CD4-positive, alpha-beta T cell treated with Interleukin-21 for 1 hour (primary cell): Measurements from ENCODE around the gene F5.
A peak's percentile ranks its signal among the peaks of the same experiment; 100 is the strongest.
"Not testable (repeated sequence)": the region's sequence is repeated elsewhere in the genome, so short reads cannot be mapped to it uniquely, and the experiment has no call there.

Experiments used
- DNase-seq: peaks from one replicate; pipeline ENCODE4 v3.0.0-alpha.2; 2020

F5 gene

GRCh38 chr1:169508432-169509338 lies 77.6 kb downstream of the F5 start:
- DNase-seq, result no peak

DNA sequence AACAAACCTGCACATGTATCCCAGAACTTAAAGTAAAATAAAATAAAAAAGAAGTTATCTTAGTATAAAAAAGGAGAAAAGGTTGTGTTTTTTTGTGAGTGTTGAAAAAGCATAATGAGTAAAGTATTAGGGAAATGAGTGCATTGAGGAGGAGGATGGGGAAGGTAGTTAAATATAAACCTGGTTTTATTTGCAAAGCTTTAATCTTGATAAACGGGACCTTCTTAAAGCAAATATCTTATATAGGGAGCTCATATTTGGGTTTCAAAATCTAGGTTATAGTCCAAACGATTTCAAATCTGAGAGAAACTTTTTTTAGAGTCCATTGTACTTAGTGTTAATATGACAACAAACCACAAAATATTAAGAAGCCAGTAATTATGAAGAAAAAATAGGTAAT lies 78.9 kb downstream of the F5 start:
- DNase-seq, result no peak

DNA sequence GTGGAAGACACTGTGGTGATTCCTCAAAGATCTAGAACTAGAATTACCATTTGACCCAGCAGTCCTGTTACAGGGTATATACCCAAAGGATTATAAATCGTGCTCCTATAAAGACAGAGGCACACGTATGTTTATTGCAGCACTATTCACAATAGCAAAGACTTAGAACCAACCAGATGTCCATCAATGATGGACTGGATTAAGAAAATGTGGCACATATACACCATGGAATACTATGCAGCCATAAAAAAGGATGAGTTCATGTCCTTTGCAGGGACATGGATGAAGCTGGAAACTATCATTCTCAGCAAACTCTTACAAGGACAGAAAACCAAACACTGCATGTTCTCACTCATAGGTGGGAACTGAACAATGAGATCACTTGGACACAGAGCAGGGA lies 82.7 kb downstream of the F5 start:
- not testable (repeated sequence) for DNase-seq

GRCh38 chr1:169499807-169500206 lies 86.5 kb downstream of the F5 start:
- DNase-seq, result no peak

DNA sequence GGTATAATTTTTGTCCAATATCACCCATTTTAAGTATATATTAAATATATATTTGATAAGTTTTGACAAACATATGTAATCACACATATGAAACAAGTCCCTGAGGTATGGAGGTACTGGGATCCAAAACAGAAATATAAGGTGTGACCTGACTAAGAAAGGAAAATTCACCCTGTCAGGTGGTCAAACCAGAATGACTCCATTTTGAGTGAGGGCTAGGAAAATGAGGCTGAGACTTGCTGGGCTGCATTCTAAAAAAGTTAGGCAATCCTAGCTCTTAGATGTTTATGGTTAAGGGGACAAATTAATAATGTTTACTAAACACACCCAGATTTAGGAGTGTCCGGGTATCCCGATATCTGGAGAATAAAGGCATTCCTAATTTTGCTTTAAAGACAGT lies 89.0 kb downstream of the F5 start:
- DNase-seq, result no peak

- no peak for DNase-seq
Measured at GRCh38 chr1:169495916-169496315, 90.4 kb downstream of the F5 start.

DNA sequence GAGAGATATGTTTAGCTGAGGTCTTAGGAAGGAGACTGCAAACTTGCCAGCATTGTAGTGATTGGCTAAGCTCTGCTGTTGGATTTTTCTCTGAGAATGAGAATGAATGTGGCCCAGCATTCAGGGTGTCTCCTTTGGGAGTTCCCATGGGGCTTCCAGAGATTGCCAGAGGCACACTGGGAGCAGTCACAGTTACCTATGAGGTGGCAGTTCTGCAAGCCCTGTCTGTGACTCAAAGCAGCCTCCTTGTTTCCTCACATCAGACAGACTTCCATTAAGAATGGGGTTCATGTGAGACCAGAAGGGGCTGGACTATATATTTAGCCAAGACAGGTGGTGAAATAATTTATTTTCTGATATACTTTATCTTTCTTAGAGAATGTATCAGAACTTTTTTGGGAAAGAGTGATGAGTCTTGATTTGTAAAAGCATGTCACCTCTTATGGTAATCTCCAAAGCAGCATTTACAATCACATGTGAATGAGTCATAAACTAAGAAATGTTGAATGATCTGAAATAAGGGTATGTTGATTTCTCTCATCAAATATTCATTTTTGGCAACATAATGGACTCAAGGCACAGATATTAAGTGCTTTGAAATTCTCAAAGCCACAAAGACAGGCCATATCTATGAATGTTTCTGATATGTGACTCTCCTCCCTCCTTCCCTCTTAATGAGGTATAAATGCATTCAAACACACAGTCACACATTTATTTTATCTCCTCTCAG lies 91.1 kb downstream of the F5 start:
- no peak for DNase-seq

- no peak for DNase-seq
Measured at GRCh38 chr1:169494343-169494742, 91.9 kb downstream of the F5 start.

- no peak for DNase-seq
Measured at GRCh38 chr1:169493251-169493650, 93.0 kb downstream of the F5 start.

GRCh38 chr1:169491845-169492281 lies 94.4 kb downstream of the F5 start:
- no peak for DNase-seq

GRCh38 chr1:169488157-169488556 lies 98.1 kb downstream of the F5 start:
- DNase-seq, result no peak

DNA sequence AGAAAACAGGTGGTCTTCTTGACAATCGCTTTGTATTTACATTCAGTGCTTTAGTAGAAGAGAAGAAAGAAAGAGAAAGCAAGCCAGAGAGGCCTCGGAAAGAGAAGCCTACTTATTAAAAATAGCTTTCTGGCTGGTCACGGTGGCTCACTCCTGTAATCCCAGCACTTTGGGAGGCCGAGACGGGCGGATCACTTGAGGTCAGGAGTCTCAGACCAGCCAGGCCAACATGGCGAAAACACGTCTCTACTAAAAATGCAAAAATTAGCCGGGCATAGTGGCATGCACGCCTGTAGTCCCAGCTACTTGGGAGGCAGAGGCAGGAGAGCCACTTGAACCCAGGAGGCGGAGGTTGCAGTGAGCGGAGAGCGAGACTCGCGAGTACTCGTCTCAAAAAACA lies 98.7 kb downstream of the F5 start:
- no peak for DNase-seq

- no peak for DNase-seq
Measured at GRCh38 chr1:169487133-169487532, 99.1 kb downstream of the F5 start.

DNA sequence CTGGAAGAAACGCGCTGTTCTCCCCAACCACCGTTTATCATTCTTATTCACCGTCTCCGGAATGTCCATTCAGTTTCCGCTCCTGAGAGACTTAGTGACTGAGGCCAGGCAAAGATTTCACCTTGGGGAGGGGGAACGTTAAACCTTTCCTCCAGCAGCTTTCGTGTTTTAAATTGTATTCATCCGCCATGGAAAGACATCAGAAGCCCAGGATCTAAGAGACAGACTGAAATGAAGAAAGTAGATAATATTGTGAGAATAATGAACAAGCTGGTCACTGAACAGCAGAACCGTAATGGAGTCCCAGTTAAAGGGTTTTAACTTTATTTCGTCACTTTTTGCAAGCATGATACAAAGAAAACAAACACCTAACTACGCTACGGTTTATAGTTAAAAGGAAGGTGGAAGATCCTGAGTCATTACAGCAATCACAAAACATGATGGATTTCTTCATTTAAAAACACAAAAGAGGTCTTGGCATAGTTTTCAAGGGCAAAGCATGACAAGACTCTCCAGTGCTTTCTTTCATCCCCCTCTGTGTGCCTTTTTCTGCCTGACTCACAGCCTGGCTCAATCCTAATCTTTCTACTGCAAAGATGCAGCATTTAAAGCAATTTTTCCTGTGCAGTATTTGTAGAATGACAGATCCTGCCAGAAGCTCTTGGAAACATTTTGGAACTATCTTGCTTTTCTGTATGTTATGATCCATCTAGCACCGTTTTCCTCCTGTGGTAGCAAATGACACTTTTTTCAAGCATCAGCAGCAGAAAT lies 99.8 kb downstream of the F5 start:
- no peak for DNase-seq

DNA sequence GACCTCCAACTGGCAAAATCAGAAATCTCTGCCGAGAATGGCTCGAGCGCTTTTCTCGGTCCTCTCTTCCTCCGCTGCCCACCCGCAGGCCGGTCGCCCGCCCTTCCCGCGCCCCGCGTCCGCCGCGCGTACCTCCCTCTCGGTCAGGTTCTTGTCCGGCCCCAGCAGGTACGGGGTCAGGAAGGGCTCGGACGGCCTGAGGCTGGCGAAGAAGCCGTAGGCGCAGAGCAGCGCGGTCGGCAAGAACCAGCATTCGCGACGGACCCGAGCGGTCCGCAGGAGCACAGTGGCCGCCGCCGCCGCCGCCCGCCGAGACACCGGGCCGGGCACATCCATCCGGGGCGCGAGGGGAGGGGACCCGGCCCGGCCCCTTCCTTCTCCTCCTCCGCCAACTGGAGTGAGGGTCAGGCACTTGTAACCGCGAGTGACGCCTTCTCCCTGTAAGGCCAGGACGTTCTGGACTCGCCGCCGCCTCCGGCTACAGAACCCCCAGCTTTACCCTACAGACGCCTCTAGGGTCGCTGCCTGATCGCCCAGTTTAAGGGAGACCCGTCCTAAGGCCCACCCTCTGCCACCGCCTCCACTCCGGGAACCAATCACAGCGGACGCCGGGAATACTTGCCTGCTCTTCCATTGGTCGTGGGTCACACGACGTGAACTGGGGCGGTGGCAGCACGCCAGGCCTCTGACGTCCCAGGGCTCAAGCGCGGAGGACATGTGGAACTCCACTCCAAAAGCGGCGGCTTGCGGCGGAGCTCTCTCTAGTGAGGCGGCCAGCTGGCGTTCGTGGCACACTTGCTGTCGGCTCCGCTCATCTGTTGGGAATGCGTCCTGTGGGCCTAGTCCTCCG lies 100.6 kb downstream of the F5 start, which contains the start of gene SLC19A2:
Gene SLC19A2 (minus strand): TSS at position 514 of the 850 bp plus-strand sequence. CDS start 178 bp downstream, at position 336.
- peak; percentile 96 for DNase-seq

DNA sequence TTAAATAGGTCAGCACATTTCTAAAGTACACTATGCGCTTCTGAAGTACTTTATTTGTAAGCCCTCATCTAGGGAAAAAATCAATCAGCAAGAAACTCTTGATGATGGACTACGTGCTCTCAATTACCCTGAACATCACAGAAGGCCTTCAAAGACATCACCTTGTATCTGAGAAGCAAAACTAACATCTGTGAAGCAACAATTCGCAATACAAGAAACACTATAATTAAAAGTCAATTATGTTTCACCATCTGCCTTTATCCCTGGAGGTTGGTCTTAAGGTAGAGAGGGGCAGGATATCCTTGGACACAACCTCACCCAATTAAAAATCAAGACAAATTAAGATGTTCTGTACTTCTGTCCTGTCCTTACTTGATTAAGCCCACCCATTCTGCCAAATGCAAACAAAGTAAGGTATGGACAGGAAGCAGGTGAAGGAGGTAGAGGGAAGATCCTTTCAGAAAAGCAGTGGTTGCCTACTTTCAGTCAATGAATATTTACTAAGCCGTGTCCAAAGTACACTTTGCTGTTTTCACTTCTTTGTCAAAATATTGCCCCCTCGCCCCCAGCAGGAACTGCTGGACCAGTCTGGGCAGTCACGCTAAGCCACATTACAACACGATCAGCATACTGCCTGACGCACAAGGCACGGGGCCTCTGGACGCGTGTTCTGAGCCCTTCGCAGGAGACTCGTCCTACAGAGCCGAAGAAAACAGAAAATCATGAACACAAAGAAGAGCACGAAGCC lies 101.4 kb downstream of the F5 start:
- DNase-seq, result peak; percentile 35

DNA sequence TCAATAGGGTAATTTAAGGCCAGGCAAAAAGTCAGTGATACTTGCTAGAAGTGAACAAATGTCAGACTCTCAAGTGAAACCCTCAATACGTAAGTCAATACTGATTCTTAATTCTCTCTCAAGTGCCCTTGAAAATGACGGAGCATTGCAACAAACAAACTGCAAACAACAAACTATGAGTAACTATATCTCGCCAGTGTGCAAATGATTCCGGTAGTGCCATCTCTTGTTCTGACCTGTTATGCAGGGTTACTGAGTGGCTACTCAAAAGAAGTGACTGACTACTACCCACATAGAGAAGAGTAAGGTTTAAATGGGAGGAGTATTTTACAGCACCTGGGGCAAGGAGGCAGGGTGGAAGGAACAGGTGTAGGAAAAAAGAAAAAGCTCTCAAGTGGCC lies 102.2 kb downstream of the F5 start:
- no peak for DNase-seq

DNA sequence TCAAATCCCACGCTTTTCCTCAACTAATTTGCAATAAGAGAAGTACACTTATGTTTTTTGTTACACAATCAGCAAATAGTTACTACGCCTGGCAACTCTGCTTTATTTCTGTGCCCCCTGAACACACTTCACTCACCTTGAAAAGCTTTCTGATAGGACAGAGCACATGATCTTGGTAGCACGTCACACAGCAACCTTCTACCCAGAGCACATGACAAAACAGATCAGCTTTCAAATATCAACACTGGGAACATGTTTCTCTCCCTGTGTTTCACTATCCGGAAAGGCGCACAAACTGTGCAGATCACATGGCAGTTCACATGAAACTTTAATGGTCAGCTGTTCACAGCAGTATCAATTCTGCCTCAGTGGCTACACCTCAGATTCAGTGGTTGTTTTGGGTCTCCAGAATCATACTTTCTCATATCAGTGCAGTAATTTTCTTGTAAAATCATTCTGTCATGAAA lies 102.7 kb downstream of the F5 start:
- DNase-seq, result no peak

- no peak for DNase-seq
Measured at GRCh38 chr1:169479363-169480066, 106.8 kb downstream of the F5 start.

- no peak for DNase-seq
Measured at GRCh38 chr1:169478094-169478672, 108.1 kb downstream of the F5 start.
